Nephron progenitor cell (in vitro differentiated cells): Measurements from ENCODE around the gene KLK2.

Experiments used
- DNase-seq: peaks from one replicate; pipeline ENCODE4 v3.0.0; 2021
- H3K27ac Mint-ChIP-seq: 2 replicates; pipeline ENCODE4 v1.8.0; 2021; ENCODE audit warnings: mild to moderate bottlenecking, moderate library complexity, mixed read lengths
- H3K27me3 Mint-ChIP-seq: 2 replicates; pipeline ENCODE4 v1.8.0; 2021; ENCODE audit warnings: mild to moderate bottlenecking, low read depth, mixed read lengths; ENCODE audit not compliant: poor library complexity
- H3K36me3 Mint-ChIP-seq: 2 replicates; pipeline ENCODE4 v1.8.0; 2021; ENCODE audit warnings: low read depth, mixed read lengths
- H3K4me1 Mint-ChIP-seq: 2 replicates; pipeline ENCODE4 v1.8.0; 2021; ENCODE audit warnings: mixed read lengths
- H3K4me3 Mint-ChIP-seq: 2 replicates; pipeline ENCODE4 v1.8.0; 2021; ENCODE audit warnings: mild to moderate bottlenecking, moderate library complexity, mixed read lengths
- H3K9me3 Mint-ChIP-seq: 2 replicates; pipeline ENCODE4 v1.8.0; 2021; ENCODE audit warnings: mild to moderate bottlenecking, moderate library complexity, mixed read lengths
- CTCF ChIP-seq: fragments of 200-600 bp; sonication (generic); IDR thresholded peaks from 2 replicates; pipeline ENCODE4 v1.5.0; 2021; ENCODE audit warnings: antibody characterized with exemption

Gene KLK2

GRCh38 chr19:50906217-50906616 is 33.0 kb downstream of the KLK2 start:
- Mint-ChIP-seq H3K27ac (no peak overlapping the region), H3K9me3 (no peaks in the 10 kb centered on the region), H3K4me1 (peaks cover 7% of the 10 kb centered on the region), H3K4me3 (no peak overlapping the region), H3K27me3 (no peaks in the 10 kb centered on the region), H3K36me3 (no peaks in the 10 kb centered on the region)
- peak; percentile 73 for DNase-seq
- TF ChIP-seq CTCF, result peak; percentile 41

GRCh38 chr19:50908336-50908735 is 35.1 kb downstream of the KLK2 start:
- no peak for DNase-seq
- H3K4me3 Mint-ChIP-seq, result no peak overlapping the region
- no peak for TF ChIP-seq CTCF
- H3K4me1 Mint-ChIP-seq, result peaks cover 7% of the 10 kb centered on the region
- no peaks in the 10 kb centered on the region for H3K27me3 Mint-ChIP-seq
- no peaks in the 10 kb centered on the region for H3K36me3 Mint-ChIP-seq
- H3K27ac Mint-ChIP-seq, result no peak overlapping the region
- no peaks in the 10 kb centered on the region for H3K9me3 Mint-ChIP-seq

GRCh38 chr19:50909240-50910070 is 36.2 kb downstream of the KLK2 start:
- no peaks in the 10 kb centered on the region for H3K27me3 Mint-ChIP-seq

GRCh38 chr19:50910722-50911121 is 37.5 kb downstream of the KLK2 start:
- no peak for DNase-seq
- Mint-ChIP-seq H3K27ac (no peak overlapping the region), H3K4me3 (no peak overlapping the region), H3K36me3 (no peaks in the 10 kb centered on the region), H3K4me1 (peaks cover 7% of the 10 kb centered on the region), H3K9me3 (no peaks in the 10 kb centered on the region), H3K27me3 (no peaks in the 10 kb centered on the region)
- no peak for TF ChIP-seq CTCF

More at GRCh38 chr19:50909240-50910070, 36.2 kb downstream of the KLK2 start:
- no peak overlapping the region for H3K27ac Mint-ChIP-seq
- H3K4me3 Mint-ChIP-seq, result peak overlapping the region; percentile 66
- peak; percentile 98 for DNase-seq
- no peak for TF ChIP-seq CTCF
- H3K36me3 Mint-ChIP-seq, result no peaks in the 10 kb centered on the region
- peaks cover 7% of the 10 kb centered on the region for H3K4me1 Mint-ChIP-seq
- H3K9me3 Mint-ChIP-seq, result no peaks in the 10 kb centered on the region

- Mint-ChIP-seq H3K9me3 (no peaks in the 10 kb centered on the region), H3K4me1 (peaks cover 7% of the 10 kb centered on the region), H3K27ac (no peak within 1 kb of the TSS), H3K36me3 (no peaks in the 10 kb centered on the region), H3K4me3 (no peak within 1 kb of the TSS), H3K27me3 (peaks cover 5% of the 10 kb centered on the region)
- TF ChIP-seq CTCF, result no peak
- no peak for DNase-seq
Observed at GRCh38 chr19:50911206-50912101, 38.2 kb downstream of the KLK2 start, which contains the start of gene KLK4. Gene KLK4 (minus strand): TSS chr19:50911395. CDS start chr19:50910738, 657 bp downstream.
